K562 (cell line): ENCODE data around the gene RRP9. TPM values are rescaled to one million over a fixed set of nuclear protein-coding genes. Genes with fewer than 3 reads are reported as not detected.

Source experiments
- CBX1 ChIP-seq: sonication (generic); IDR thresholded peaks from 2 replicates; pipeline ENCODE4 v1.6.1; 2016; ENCODE audit warnings: antibody characterized with exemption, low read depth, mild to moderate bottlenecking
- CCAR2 ChIP-seq: fragments of 200-400 bp; formaldehyde crosslinking; IDR thresholded peaks from 2 replicates; pipeline ENCODE4 v1.6.1; 2017; ENCODE audit warnings: mild to moderate bottlenecking, low read depth, low read length
- ERF ChIP-seq: fragments of 450-650 bp; formaldehyde crosslinking; IDR thresholded peaks from 2 replicates; pipeline ENCODE4 v1.4.0; 2020; ENCODE audit warnings: mild to moderate bottlenecking, mixed read lengths
- GATA2 ChIP-seq: sonication (generic); formaldehyde crosslinking; IDR thresholded peaks from 2 replicates; pipeline ENCODE4 v1.4.0; 2020; ENCODE audit warnings: mild to moderate bottlenecking, missing genetic modification reagents
- POLR2B ChIP-seq: fragments of 450-650 bp; IDR thresholded peaks from 2 replicates; pipeline ENCODE4 v1.6.1; 2018; ENCODE audit warnings: low read depth; ENCODE audit not compliant: partially characterized antibody
- SP2 ChIP-seq: IDR thresholded peaks from 2 replicates; pipeline ENCODE4 v1.6.1; 2011; ENCODE audit warnings: mild to moderate bottlenecking, low read depth, low read length, moderate library complexity; ENCODE audit not compliant: poor library complexity, severe bottlenecking; ENCODE audit errors: extremely low read depth
- TBP ChIP-seq: optimal IDR thresholded peaks from 2 replicates; pipeline ENCODE3; 2011; ENCODE audit warnings: low read depth, low read length, improper control_type of control experiment
- ZNF589 ChIP-seq: fragments of 200-800 bp; sonication (Bioruptor generic); IDR thresholded peaks from 2 replicates; pipeline ENCODE4 v1.6.1; 2016; ENCODE audit warnings: low read depth, missing genetic modification characterization, missing compliant biosample characterization
- polyA plus RNA-seq, 8 experiments: library from polyadenylated mRNA; depleted of rRNA in 4 of 8; stranded (reverse) in 5 of 8; unstranded in 3 of 8; fragments of >200 nt; fragmentation: Nextera tagmentation in 2 of 8; fragmentation: Illumina TruSeq in 1 of 8; extraction: Ambion mirVana in 2 of 8; extraction: Trizol in 1 of 8; gene quantifications; 2 replicates each; pipeline versions ENCODE4 v1.2.1 to v1.2.3, GENCODE V29; 2011 to 2014; ENCODE audit warnings: inconsistent platforms in 1 of 8, missing spikeins in 1 of 8
- total RNA-seq, 7 experiments: library from RNA; depleted of rRNA in 6 of 7; stranded (reverse); fragments of >200 nt in 6 of 7; fragmentation: Illumina TruSeq in 2 of 7; extraction: Trizol in 2 of 7; gene quantifications; 2 replicates each; pipeline versions ENCODE4 v1.2.1 to v1.2.3, GENCODE V29; 2011 to 2021; ENCODE audit warnings: low replicate concordance in 1 of 7
- TF ChIP-seq, protein P1 (sequence below): fragments of 250-450 bp; sonication (Bioruptor Pico); IDR thresholded peaks from 2 replicates; pipeline ENCODE4 v1.8.0; 2021; ENCODE audit warnings: mild to moderate bottlenecking, moderate library complexity
- TF ChIP-seq, protein P2 (sequence below), 2 experiments: fragments of 150-350 bp in 1 of 2; IDR thresholded peaks; 2 replicates each; pipeline ENCODE4 v1.6.1; 2012 to 2016; ENCODE audit warnings: low read depth in 2 of 2, low read length in 2 of 2, mild to moderate bottlenecking in 1 of 2, moderate library complexity in 1 of 2
- TF ChIP-seq, protein P3 (sequence below): fragments of 450-650 bp; IDR thresholded peaks from 2 replicates; pipeline ENCODE4 v1.6.1; 2014; ENCODE audit warnings: low read depth, mild to moderate bottlenecking, moderate library complexity, borderline replicate concordance
- TF ChIP-seq, protein P4 (sequence below): fragments of 250-450 bp; sonication (Bioruptor Pico); IDR thresholded peaks from 2 replicates; pipeline ENCODE4 v1.4.0; 2020; ENCODE audit warnings: mild to moderate bottlenecking, moderate library complexity, borderline replicate concordance

Gene RRP9
- total and polyA plus RNA-seq, 9 of the 15 experiments (the other 6 are each of a cell fraction or from before 2014, with no cell fraction given): 5.2 to 67.0 (median 45.9) TPM

DNA sequence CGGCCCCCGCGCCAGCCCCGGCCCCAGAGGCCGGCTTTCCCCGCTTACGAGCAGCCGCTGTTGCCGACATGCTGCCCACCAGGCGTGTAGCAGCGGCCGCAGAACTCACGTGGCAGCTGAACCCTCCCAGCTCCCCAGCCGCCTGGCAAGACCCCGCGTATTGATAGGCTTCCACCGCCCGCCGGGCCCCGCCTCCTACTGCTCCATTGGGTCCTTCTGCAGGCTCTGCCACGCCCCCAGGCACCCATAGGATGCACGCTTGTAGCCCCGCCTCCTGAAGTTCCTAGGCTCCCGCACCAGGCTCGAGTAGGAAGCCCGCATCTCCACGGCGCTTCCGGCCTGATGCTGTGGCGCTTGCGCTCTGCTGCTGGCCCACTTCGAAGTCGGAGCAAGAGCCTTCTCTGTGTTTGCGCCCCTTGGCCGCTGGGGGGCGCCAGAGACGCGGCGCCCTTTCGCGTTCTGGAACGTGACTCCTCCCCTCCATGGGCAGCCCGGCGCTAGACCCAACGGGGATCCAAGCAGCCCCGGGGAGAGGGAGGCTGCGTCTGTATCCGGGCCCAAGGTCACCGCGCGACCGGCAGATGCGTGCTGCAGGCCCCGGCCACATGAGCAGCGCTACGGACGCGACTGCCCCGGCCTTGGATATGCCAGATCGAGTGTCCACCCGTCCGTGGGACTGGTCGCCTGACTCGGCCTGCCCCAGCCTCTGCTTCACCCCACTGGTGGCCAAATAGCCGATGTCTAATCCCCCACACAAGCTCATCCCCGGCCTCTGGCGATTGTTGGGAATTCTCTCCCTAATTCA is at the start of gene RRP9, which contains the start of gene PARP3 (continued):
- TF ChIP-seq SP2: peak; percentile 43
- TF ChIP-seq CBX1: no peak
- TF ChIP-seq, protein P1, sequence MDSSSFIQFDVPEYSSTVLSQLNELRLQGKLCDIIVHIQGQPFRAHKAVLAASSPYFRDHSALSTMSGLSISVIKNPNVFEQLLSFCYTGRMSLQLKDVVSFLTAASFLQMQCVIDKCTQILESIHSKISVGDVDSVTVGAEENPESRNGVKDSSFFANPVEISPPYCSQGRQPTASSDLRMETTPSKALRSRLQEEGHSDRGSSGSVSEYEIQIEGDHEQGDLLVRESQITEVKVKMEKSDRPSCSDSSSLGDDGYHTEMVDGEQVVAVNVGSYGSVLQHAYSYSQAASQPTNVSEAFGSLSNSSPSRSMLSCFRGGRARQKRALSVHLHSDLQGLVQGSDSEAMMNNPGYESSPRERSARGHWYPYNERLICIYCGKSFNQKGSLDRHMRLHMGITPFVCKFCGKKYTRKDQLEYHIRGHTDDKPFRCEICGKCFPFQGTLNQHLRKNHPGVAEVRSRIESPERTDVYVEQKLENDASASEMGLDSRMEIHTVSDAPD (CRISPR knock-in tag): no peak
- no peak for TF ChIP-seq CCAR2
- TF ChIP-seq POLR2B: peak; percentile 47
- TF ChIP-seq, protein P2, sequence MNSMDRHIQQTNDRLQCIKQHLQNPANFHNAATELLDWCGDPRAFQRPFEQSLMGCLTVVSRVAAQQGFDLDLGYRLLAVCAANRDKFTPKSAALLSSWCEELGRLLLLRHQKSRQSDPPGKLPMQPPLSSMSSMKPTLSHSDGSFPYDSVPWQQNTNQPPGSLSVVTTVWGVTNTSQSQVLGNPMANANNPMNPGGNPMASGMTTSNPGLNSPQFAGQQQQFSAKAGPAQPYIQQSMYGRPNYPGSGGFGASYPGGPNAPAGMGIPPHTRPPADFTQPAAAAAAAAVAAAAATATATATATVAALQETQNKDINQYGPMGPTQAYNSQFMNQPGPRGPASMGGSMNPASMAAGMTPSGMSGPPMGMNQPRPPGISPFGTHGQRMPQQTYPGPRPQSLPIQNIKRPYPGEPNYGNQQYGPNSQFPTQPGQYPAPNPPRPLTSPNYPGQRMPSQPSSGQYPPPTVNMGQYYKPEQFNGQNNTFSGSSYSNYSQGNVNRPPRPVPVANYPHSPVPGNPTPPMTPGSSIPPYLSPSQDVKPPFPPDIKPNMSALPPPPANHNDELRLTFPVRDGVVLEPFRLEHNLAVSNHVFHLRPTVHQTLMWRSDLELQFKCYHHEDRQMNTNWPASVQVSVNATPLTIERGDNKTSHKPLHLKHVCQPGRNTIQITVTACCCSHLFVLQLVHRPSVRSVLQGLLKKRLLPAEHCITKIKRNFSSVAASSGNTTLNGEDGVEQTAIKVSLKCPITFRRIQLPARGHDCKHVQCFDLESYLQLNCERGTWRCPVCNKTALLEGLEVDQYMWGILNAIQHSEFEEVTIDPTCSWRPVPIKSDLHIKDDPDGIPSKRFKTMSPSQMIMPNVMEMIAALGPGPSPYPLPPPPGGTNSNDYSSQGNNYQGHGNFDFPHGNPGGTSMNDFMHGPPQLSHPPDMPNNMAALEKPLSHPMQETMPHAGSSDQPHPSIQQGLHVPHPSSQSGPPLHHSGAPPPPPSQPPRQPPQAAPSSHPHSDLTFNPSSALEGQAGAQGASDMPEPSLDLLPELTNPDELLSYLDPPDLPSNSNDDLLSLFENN (IDR thresholded peaks at IDR 0.05; ENCODE audit: low read depth in 2 of 2, low read length in 2 of 2): no peak
- TF ChIP-seq, protein P3, sequence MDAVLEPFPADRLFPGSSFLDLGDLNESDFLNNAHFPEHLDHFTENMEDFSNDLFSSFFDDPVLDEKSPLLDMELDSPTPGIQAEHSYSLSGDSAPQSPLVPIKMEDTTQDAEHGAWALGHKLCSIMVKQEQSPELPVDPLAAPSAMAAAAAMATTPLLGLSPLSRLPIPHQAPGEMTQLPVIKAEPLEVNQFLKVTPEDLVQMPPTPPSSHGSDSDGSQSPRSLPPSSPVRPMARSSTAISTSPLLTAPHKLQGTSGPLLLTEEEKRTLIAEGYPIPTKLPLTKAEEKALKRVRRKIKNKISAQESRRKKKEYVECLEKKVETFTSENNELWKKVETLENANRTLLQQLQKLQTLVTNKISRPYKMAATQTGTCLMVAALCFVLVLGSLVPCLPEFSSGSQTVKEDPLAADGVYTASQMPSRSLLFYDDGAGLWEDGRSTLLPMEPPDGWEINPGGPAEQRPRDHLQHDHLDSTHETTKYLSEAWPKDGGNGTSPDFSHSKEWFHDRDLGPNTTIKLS: peak; percentile 70; the same call in 1 of the 2 replicates
- TF ChIP-seq ZNF589 (CRISPR knock-in tag): 0 out of 2 replicates have a peak, but pooled peaks have one; percentile 6
- TF ChIP-seq GATA2 (CRISPR knock-in tag): no peak
- peak; percentile 56 for TF ChIP-seq TBP
- TF ChIP-seq, protein P4, sequence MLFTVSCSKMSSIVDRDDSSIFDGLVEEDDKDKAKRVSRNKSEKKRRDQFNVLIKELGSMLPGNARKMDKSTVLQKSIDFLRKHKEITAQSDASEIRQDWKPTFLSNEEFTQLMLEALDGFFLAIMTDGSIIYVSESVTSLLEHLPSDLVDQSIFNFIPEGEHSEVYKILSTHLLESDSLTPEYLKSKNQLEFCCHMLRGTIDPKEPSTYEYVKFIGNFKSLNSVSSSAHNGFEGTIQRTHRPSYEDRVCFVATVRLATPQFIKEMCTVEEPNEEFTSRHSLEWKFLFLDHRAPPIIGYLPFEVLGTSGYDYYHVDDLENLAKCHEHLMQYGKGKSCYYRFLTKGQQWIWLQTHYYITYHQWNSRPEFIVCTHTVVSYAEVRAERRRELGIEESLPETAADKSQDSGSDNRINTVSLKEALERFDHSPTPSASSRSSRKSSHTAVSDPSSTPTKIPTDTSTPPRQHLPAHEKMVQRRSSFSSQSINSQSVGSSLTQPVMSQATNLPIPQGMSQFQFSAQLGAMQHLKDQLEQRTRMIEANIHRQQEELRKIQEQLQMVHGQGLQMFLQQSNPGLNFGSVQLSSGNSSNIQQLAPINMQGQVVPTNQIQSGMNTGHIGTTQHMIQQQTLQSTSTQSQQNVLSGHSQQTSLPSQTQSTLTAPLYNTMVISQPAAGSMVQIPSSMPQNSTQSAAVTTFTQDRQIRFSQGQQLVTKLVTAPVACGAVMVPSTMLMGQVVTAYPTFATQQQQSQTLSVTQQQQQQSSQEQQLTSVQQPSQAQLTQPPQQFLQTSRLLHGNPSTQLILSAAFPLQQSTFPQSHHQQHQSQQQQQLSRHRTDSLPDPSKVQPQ (CRISPR knock-in tag): no peak
- TF ChIP-seq ERF (CRISPR knock-in tag): no peak
